IMR-90 (cell line): Measurements from ENCODE around the gene PLBD2. TPM values are rescaled to one million over a fixed set of nuclear protein-coding genes. Genes with fewer than 3 reads are reported as not detected.
A peak's percentile ranks its signal among the peaks of the same experiment; 100 is the strongest.

Experiments
- ATAC-seq: fragments of 200-7000 bp; cut with Tn5 transposase; 2 replicates; pipeline ENCODE4 v1.9.1; 2020; ENCODE audit warnings: low read depth, mild to moderate bottlenecking, moderate library complexity
- BruUV-seq: library from RNA; stranded (reverse); fragments of 400-500 nt; replicated peaks from 2 replicates; lab custom pipeline; 2021; lab: Mats Ljungman, UMichigan
- CTCF ChIA-PET: fragments of 300-600 bp; formaldehyde crosslinking; extraction: SDS; loops from one replicate; lab custom pipeline; 2021; ENCODE audit warnings: antibody characterized with exemption; lab: Yijun Ruan, JAX
- POLR2A ChIA-PET: fragments of 300-600 bp; sonication (Branson Sonifier 250); formaldehyde crosslinking; loops from one replicate; lab custom pipeline; 2022; ENCODE audit warnings: antibody characterized with exemption; ENCODE audit not compliant: unreplicated experiment; lab: Charles Lee
- DNase-seq: peaks from one replicate; pipeline ENCODE4 v3.0.0; 2013
- H2AFZ ChIP-seq: replicated peaks from 2 replicates; pipeline ENCODE3; 2013; ENCODE audit warnings: low read length, mild to moderate bottlenecking; ENCODE audit not compliant: poor library complexity
- H2AK5ac ChIP-seq: 2 replicates; pipeline ENCODE4 v1.6.1; 2013; ENCODE audit warnings: low read depth, low read length, inconsistent platforms
- H2AK9ac ChIP-seq: replicated peaks from 2 replicates; pipeline ENCODE3; 2013; ENCODE audit warnings: mild to moderate bottlenecking, low read depth, low read length, moderate library complexity; ENCODE audit not compliant: poor library complexity
- H2BK120ac ChIP-seq: 2 replicates; pipeline ENCODE4 v1.6.1; 2013; ENCODE audit warnings: low read depth, low read length, inconsistent platforms
- H2BK15ac ChIP-seq: 3 replicates; pipeline ENCODE4 v1.6.1; 2013; ENCODE audit warnings: low read depth, low read length, inconsistent platforms
- H2BK20ac ChIP-seq: 2 replicates; pipeline ENCODE4 v1.6.1; 2013; ENCODE audit warnings: low read depth, mild to moderate bottlenecking, inconsistent platforms, low read length, moderate library complexity
- H2BK5ac ChIP-seq: 2 replicates; pipeline ENCODE4 v1.6.1; 2013; ENCODE audit warnings: mild to moderate bottlenecking, low read depth, low read length, inconsistent platforms; ENCODE audit not compliant: poor library complexity, severe bottlenecking
- H3K14ac ChIP-seq: replicated peaks from 2 replicates; pipeline ENCODE4 v1.6.1; 2013; ENCODE audit warnings: low read depth, low read length, inconsistent platforms
- H3K18ac ChIP-seq: 2 replicates; pipeline ENCODE4 v1.6.1; 2013; ENCODE audit warnings: low read depth, low read length, control low read depth
- H3K23ac ChIP-seq: 2 replicates; pipeline ENCODE4 v1.6.1; 2013; ENCODE audit warnings: low read depth, low read length, inconsistent platforms
- H3K27ac ChIP-seq: 2 replicates; pipeline ENCODE4 v1.5.1; 2013; ENCODE audit warnings: mild to moderate bottlenecking, control low read depth, low read length; ENCODE audit not compliant: insufficient read depth
- H3K27me3 ChIP-seq: 2 replicates; pipeline ENCODE4 v1.6.1; 2013; ENCODE audit warnings: low read length; ENCODE audit not compliant: control insufficient read depth, insufficient read depth
- H3K36me3 ChIP-seq: 2 replicates; pipeline ENCODE4 v1.6.1; 2013; ENCODE audit warnings: low read length, mixed read lengths; ENCODE audit not compliant: control insufficient read depth, insufficient read depth
- H3K4ac ChIP-seq: 2 replicates; pipeline ENCODE4 v1.6.1; 2013; ENCODE audit warnings: low read depth, low read length, inconsistent platforms
- H3K4me1 ChIP-seq: 2 replicates; pipeline ENCODE4 v1.6.1; 2013; ENCODE audit warnings: low read length, mixed read lengths; ENCODE audit not compliant: control insufficient read depth, insufficient read depth
- H3K4me2 ChIP-seq: 2 replicates; pipeline ENCODE4 v1.6.1; 2013; ENCODE audit warnings: low read depth, mild to moderate bottlenecking, control low read depth, low read length, moderate library complexity
- H3K4me3 ChIP-seq: 2 replicates; pipeline ENCODE4 v1.5.1; 2013; ENCODE audit warnings: low read depth, mild to moderate bottlenecking, control low read depth, low read length, moderate library complexity; ENCODE audit not compliant: insufficient read depth
- H3K56ac ChIP-seq: 2 replicates; pipeline ENCODE4 v1.6.1; 2013; ENCODE audit warnings: low read length, inconsistent platforms; ENCODE audit not compliant: insufficient read depth; ENCODE audit errors: extremely low read depth
- H3K79me1 ChIP-seq, 2 experiments: 2 replicates each; pipeline ENCODE4 v1.6.1; 2013; ENCODE audit warnings: low read length in 2 of 2, inconsistent platforms in 1 of 2, low read depth in 1 of 2
- H3K9ac ChIP-seq: 2 replicates; pipeline ENCODE4 v1.6.1; 2013; ENCODE audit warnings: low read depth, low read length, control low read depth
- H3K9me1 ChIP-seq: 2 replicates; pipeline ENCODE4 v1.6.1; 2013; ENCODE audit warnings: low read length, inconsistent platforms; ENCODE audit not compliant: insufficient read depth
- H3K9me3 ChIP-seq: 2 replicates; pipeline ENCODE4 v1.6.1; 2013; ENCODE audit warnings: low read length; ENCODE audit not compliant: control insufficient read depth, insufficient read depth
- H4K20me1 ChIP-seq: 2 replicates; pipeline ENCODE4 v1.6.1; 2013; ENCODE audit warnings: low read length, inconsistent platforms; ENCODE audit not compliant: insufficient read depth
- H4K5ac ChIP-seq: 2 replicates; pipeline ENCODE4 v1.6.1; 2013; ENCODE audit warnings: mild to moderate bottlenecking, low read depth, low read length, control low read depth
- H4K8ac ChIP-seq, 2 experiments: 2 replicates each; pipeline ENCODE4 v1.6.1; 2013; ENCODE audit warnings: low read depth in 2 of 2, low read length in 2 of 2, control low read depth in 1 of 2, inconsistent platforms in 1 of 2
- H4K91ac ChIP-seq: 2 replicates; pipeline ENCODE4 v1.6.1; 2013; ENCODE audit warnings: low read depth, low read length, inconsistent platforms; ENCODE audit not compliant: insufficient read depth
- NFE2L2 ChIP-seq: fragments of 150-350 bp; IDR thresholded peaks from 2 replicates; pipeline ENCODE4 v1.6.1; 2016; ENCODE audit warnings: low read depth, mild to moderate bottlenecking, low read length
- POLR2A ChIP-seq: IDR thresholded peaks from 2 replicates; pipeline ENCODE4 v1.6.1; 2012; ENCODE audit warnings: mild to moderate bottlenecking, low read depth, low read length
- SMC3 ChIP-seq: fragments of 150-350 bp; IDR thresholded peaks from 2 replicates; pipeline ENCODE4 v1.6.1; 2016; ENCODE audit warnings: low read depth, mild to moderate bottlenecking, antibody characterized with exemption, low read length, moderate library complexity
- WGBS, 2 experiments: methylation state at CpG; one replicate each; pipeline versions ENCODE4 v1.1.5 to v1.1.7; 2013; ENCODE audit warnings: missing lambda C conversion rate in 2 of 2; ENCODE audit not compliant: insufficient read length in 1 of 2; ENCODE audit errors: extremely low coverage in 2 of 2; 5-methylcytosine and 5-hydroxymethylcytosine counted together
- dilution Hi-C: fragments of 300-500 bp; cut with HindIII; formaldehyde crosslinking; loops from one replicate; pipeline ENCODE4 v1.14.3; 2018; ENCODE audit warnings: low sequenced_read_pairs; ENCODE audit not compliant: unreplicated experiment
- in situ Hi-C: fragments of 300-500 bp; cut with MboI; formaldehyde crosslinking; loops from 3 replicates; pipeline ENCODE4 v1.14.3; 2019; ENCODE audit warnings: low sequenced_read_pairs, inconsistent platforms, mixed read lengths
- intact Hi-C: fragments of 100-400 bp; cut with micrococcal nuclease; formaldehyde crosslinking; loops from 2 replicates; pipeline ENCODE4 v1.10.0; 2022
- polyA plus RNA-seq, 3 experiments: library from polyadenylated mRNA; depleted of rRNA; stranded (reverse); fragments of >200 nt; gene quantifications; 2 replicates each; pipeline ENCODE4 v1.2.3, GENCODE V29; 2012; ENCODE audit warnings: low replicate concordance in 1 of 3
- total RNA-seq: library from RNA; depleted of rRNA; stranded (reverse); fragments of >200 nt; gene quantifications from 2 replicates; pipeline ENCODE4 v1.2.3, GENCODE V29; 2012

Gene PLBD2
- total and polyA plus RNA-seq, 2 of the 4 experiments (the other 2 are of a cell fraction): 7.3 to 44.5 TPM

GRCh38 chr12:113422886-113423669, 64.7 kb downstream of the PLBD2 start:
- no peaks in the 10 kb centered on the region for H3K9me3 ChIP-seq
- no peak overlapping the region for H3K56ac ChIP-seq
- no peak overlapping the region for H2BK15ac ChIP-seq
- no peak overlapping the region; the same call in 1 of the 2 replicates for H3K27ac ChIP-seq
- H3K36me3 ChIP-seq: no peaks in the 10 kb centered on the region
- in situ Hi-C loops (no loop called here), dilution Hi-C loops (no loop called here), intact Hi-C loops (no loop called here)
- no peak overlapping the region for H3K18ac ChIP-seq
- ATAC-seq (no peak), DNase-seq (peak; percentile 9)
- peak overlapping the region; percentile 74 for H3K9ac ChIP-seq
- H3K9me1 ChIP-seq: no peaks in the 10 kb centered on the region
- no peaks in the 10 kb centered on the region for H4K20me1 ChIP-seq
- CTCF ChIA-PET: no interaction called here
- no peak overlapping the region for H4K5ac ChIP-seq
- peak overlapping the region; percentile 31; the same call in 1 of the 2 replicates for H4K91ac ChIP-seq
- WGBS, 2 experiments: no CpG with 5 or more reads among the region's 6 CpGs
- peak overlapping the region; percentile 66; the same call in 1 of the 2 replicates for H3K14ac ChIP-seq
- no peak overlapping the region for H2BK120ac ChIP-seq
- H2AFZ ChIP-seq: peak overlapping the region; percentile 24
- peak overlapping the region; percentile 57; the same call in 1 of the 2 replicates for H2AK5ac ChIP-seq
- peak overlapping the region; percentile 65 to 82; a peak in 2 of 4 replicates for H4K8ac ChIP-seq
- no TSS peak for BruUV-seq
- peak overlapping the region; percentile 77 for H3K4me2 ChIP-seq
- H3K23ac ChIP-seq: no peak overlapping the region
- H3K79me1 ChIP-seq: peaks cover 0 to 8% of the 10 kb centered on the region in 2 experiments; a peak in 2 of 4 replicates
- peaks cover 2% of the 10 kb centered on the region; the same call in 1 of the 2 replicates for H3K4me1 ChIP-seq
- no peaks in the 10 kb centered on the region; the same call in 1 of the 2 replicates for H3K27me3 ChIP-seq
- peak overlapping the region; percentile 80 for H2AK9ac ChIP-seq
- H3K4ac ChIP-seq: peak overlapping the region; percentile 78
- no peak overlapping the region for H2BK5ac ChIP-seq
- H3K4me3 ChIP-seq: peak overlapping the region; percentile 38
- H2BK20ac ChIP-seq: no peak overlapping the region; the same call in 1 of the 2 replicates
- TF ChIP-seq POLR2A (no peak), SMC3 (no peak), NFE2L2 (no peak)
- POLR2A ChIA-PET: no interaction called here
